IPS-15b (cell line): Measurements from ENCODE around the gene CNTNAP2.

Experiments used
- H3K27me3 ChIP-seq: one replicate; pipeline ENCODE4 v1.6.1; 2013; ENCODE audit warnings: low read length; ENCODE audit not compliant: control insufficient read depth, insufficient read depth
- H3K36me3 ChIP-seq: one replicate; pipeline ENCODE4 v1.6.1; 2013; ENCODE audit warnings: low read length; ENCODE audit not compliant: control insufficient read depth, insufficient read depth
- H3K4me1 ChIP-seq: one replicate; pipeline ENCODE4 v1.6.1; 2013; ENCODE audit warnings: mild to moderate bottlenecking, low read length; ENCODE audit not compliant: control insufficient read depth, insufficient read depth
- H3K4me3 ChIP-seq: one replicate; pipeline ENCODE4 v1.5.1; 2013; ENCODE audit warnings: low read depth, low read length
- H3K9ac ChIP-seq: one replicate; pipeline ENCODE4 v1.6.1; 2013; ENCODE audit warnings: low read depth, mild to moderate bottlenecking, low read length
- H3K9me3 ChIP-seq: one replicate; pipeline ENCODE4 v1.6.1; 2013; ENCODE audit warnings: mild to moderate bottlenecking, low read length; ENCODE audit not compliant: control insufficient read depth, insufficient read depth

The CNTNAP2 gene

GRCh38 chr7:148142660-148143248 lies 2026.2 kb downstream of the CNTNAP2 start:
- Histone ChIP-seq H3K9me3 (peaks cover 4% of the 10 kb centered on the region), H3K4me3 (no peak overlapping the region)

GRCh38 chr7:148144827-148145226 lies 2028.2 kb downstream of the CNTNAP2 start:
- H3K36me3 ChIP-seq: no peaks in the 10 kb centered on the region
- H3K4me3 ChIP-seq: no peak overlapping the region
- H3K9me3 ChIP-seq: peaks cover 2% of the 10 kb centered on the region
- H3K4me1 ChIP-seq: no peaks in the 10 kb centered on the region
- no peaks in the 10 kb centered on the region for H3K27me3 ChIP-seq
- no peak overlapping the region for H3K9ac ChIP-seq

More at GRCh38 chr7:148142660-148143248, 2026.2 kb downstream of the CNTNAP2 start:
- Histone ChIP-seq H3K9ac (no peak overlapping the region), H3K27me3 (no peaks in the 10 kb centered on the region), H3K36me3 (no peaks in the 10 kb centered on the region), H3K4me1 (no peaks in the 10 kb centered on the region)

- Histone ChIP-seq H3K4me1 (no peaks in the 10 kb centered on the region), H3K36me3 (no peaks in the 10 kb centered on the region), H3K9me3 (no peaks in the 10 kb centered on the region), H3K4me3 (no peak overlapping the region), H3K27me3 (no peaks in the 10 kb centered on the region), H3K9ac (no peak overlapping the region)
Observed at GRCh38 chr7:148146346-148146745, 2029.7 kb downstream of the CNTNAP2 start.

- H3K4me3 ChIP-seq: no peak overlapping the region
- no peaks in the 10 kb centered on the region for H3K4me1 ChIP-seq
- no peak overlapping the region for H3K9ac ChIP-seq
Observed at GRCh38 chr7:148147438-148147837, 2030.8 kb downstream of the CNTNAP2 start.

GRCh38 chr7:148148456-148148855 lies 2031.9 kb downstream of the CNTNAP2 start:
- Histone ChIP-seq H3K36me3 (no peaks in the 10 kb centered on the region), H3K27me3 (no peaks in the 10 kb centered on the region), H3K4me1 (no peaks in the 10 kb centered on the region), H3K9ac (no peak overlapping the region), H3K4me3 (no peak overlapping the region), H3K9me3 (no peaks in the 10 kb centered on the region)

More at GRCh38 chr7:148147438-148147837, 2030.8 kb downstream of the CNTNAP2 start:
- Histone ChIP-seq H3K36me3 (no peaks in the 10 kb centered on the region), H3K27me3 (no peaks in the 10 kb centered on the region), H3K9me3 (no peaks in the 10 kb centered on the region)

- no peaks in the 10 kb centered on the region for H3K4me1 ChIP-seq
- H3K9ac ChIP-seq: no peak overlapping the region
- H3K27me3 ChIP-seq: no peaks in the 10 kb centered on the region
- H3K36me3 ChIP-seq: no peaks in the 10 kb centered on the region
- H3K9me3 ChIP-seq: no peaks in the 10 kb centered on the region
- no peak overlapping the region for H3K4me3 ChIP-seq
Observed at GRCh38 chr7:148149730-148150129, 2033.1 kb downstream of the CNTNAP2 start.

- Histone ChIP-seq H3K4me1 (no peaks in the 10 kb centered on the region), H3K9me3 (no peaks in the 10 kb centered on the region), H3K36me3 (no peaks in the 10 kb centered on the region), H3K4me3 (no peak overlapping the region), H3K27me3 (no peaks in the 10 kb centered on the region), H3K9ac (no peak overlapping the region)
Observed at GRCh38 chr7:148151778-148152177, 2035.2 kb downstream of the CNTNAP2 start.

GRCh38 chr7:148153616-148154284 lies 2037.1 kb downstream of the CNTNAP2 start:
- H3K36me3 ChIP-seq: no peaks in the 10 kb centered on the region
- no peak overlapping the region for H3K4me3 ChIP-seq
- H3K9ac ChIP-seq: no peak overlapping the region
- no peaks in the 10 kb centered on the region for H3K27me3 ChIP-seq
- H3K9me3 ChIP-seq: no peaks in the 10 kb centered on the region
- no peaks in the 10 kb centered on the region for H3K4me1 ChIP-seq

GRCh38 chr7:148155000-148155399 lies 2038.4 kb downstream of the CNTNAP2 start:
- Histone ChIP-seq H3K36me3 (no peaks in the 10 kb centered on the region), H3K9ac (no peak overlapping the region), H3K9me3 (no peaks in the 10 kb centered on the region), H3K4me3 (no peak overlapping the region), H3K4me1 (no peaks in the 10 kb centered on the region), H3K27me3 (no peaks in the 10 kb centered on the region)

GRCh38 chr7:148155826-148156225 lies 2039.2 kb downstream of the CNTNAP2 start:
- Histone ChIP-seq H3K9ac (no peak overlapping the region), H3K4me1 (no peaks in the 10 kb centered on the region), H3K27me3 (no peaks in the 10 kb centered on the region), H3K4me3 (no peak overlapping the region), H3K9me3 (no peaks in the 10 kb centered on the region), H3K36me3 (no peaks in the 10 kb centered on the region)

- Histone ChIP-seq H3K9ac (no peak overlapping the region), H3K4me1 (no peaks in the 10 kb centered on the region), H3K4me3 (no peak overlapping the region), H3K9me3 (no peaks in the 10 kb centered on the region), H3K27me3 (no peaks in the 10 kb centered on the region), H3K36me3 (no peaks in the 10 kb centered on the region)
Observed at GRCh38 chr7:148156233-148156632, 2039.6 kb downstream of the CNTNAP2 start.

GRCh38 chr7:148159331-148159730 lies 2042.7 kb downstream of the CNTNAP2 start:
- Histone ChIP-seq H3K9me3 (no peaks in the 10 kb centered on the region), H3K27me3 (no peaks in the 10 kb centered on the region), H3K4me3 (no peak overlapping the region)

More at GRCh38 chr7:148159331-148159730, 2042.7 kb downstream of the CNTNAP2 start:
- Histone ChIP-seq H3K4me1 (no peaks in the 10 kb centered on the region), H3K36me3 (no peaks in the 10 kb centered on the region), H3K9ac (no peak overlapping the region)
